GM12873 (cell line): Measurements from ENCODE around the gene SERPINB10.
A peak's percentile ranks its signal among the peaks of the same experiment; 100 is the strongest.

Source experiments
- CTCF ChIP-seq: IDR thresholded peaks from 2 replicates; pipeline ENCODE4 v1.5.1; 2012; ENCODE audit warnings: low read depth, mild to moderate bottlenecking, moderate library complexity, low read length, control low read depth; ENCODE audit not compliant: insufficient read depth; ENCODE audit errors: missing control alignments

Gene SERPINB10

GRCh38 chr18:63928331-63928730 lies 20.6 kb downstream of the SERPINB10 start:
- no peak for TF ChIP-seq CTCF

GRCh38 chr18:63930773-63931354 lies 23.1 kb downstream of the SERPINB10 start:
- TF ChIP-seq CTCF = no peak

GRCh38 chr18:63936156-63936931 lies 28.6 kb downstream of the SERPINB10 start:
- peak; percentile 84 for TF ChIP-seq CTCF

- no peak for TF ChIP-seq CTCF
Observed at GRCh38 chr18:63936932-63937393, 29.2 kb downstream of the SERPINB10 start.

- no peak for TF ChIP-seq CTCF
Observed at GRCh38 chr18:63940008-63940407, 32.2 kb downstream of the SERPINB10 start.

- no peak for TF ChIP-seq CTCF
Observed at GRCh38 chr18:63947051-63947790, 39.5 kb downstream of the SERPINB10 start.
